K562 (cell line): ENCODE results near the gene NAA80. TPM values are rescaled to one million over a fixed set of nuclear protein-coding genes. Genes with fewer than 3 reads are reported as not detected.

Source experiments
- CREB1 ChIP-seq, 2 experiments: sonication (generic) in 1 of 2; formaldehyde crosslinking in 1 of 2; IDR thresholded peaks; 2 replicates each; pipeline versions ENCODE4 v1.6.1 to v1.8.0; 2012 to 2022; ENCODE audit warnings: inconsistent platforms in 1 of 2, mild to moderate bottlenecking in 1 of 2, missing genetic modification reagents in 1 of 2, moderate library complexity in 1 of 2
- E2F6 ChIP-seq, 2 experiments: IDR thresholded peaks; 2 replicates each; pipeline ENCODE4 v1.6.1; 2011; ENCODE audit warnings: borderline replicate concordance in 1 of 2, control low read depth in 1 of 2, low read depth in 1 of 2, low read length in 1 of 2, mild to moderate bottlenecking in 1 of 2, mixed read lengths in 1 of 2, moderate library complexity in 1 of 2; ENCODE audit not compliant: insufficient read depth in 1 of 2, insufficient read length in 1 of 2, poor library complexity in 1 of 2, severe bottlenecking in 1 of 2; ENCODE audit errors: extremely low read depth in 1 of 2
- ETV6 ChIP-seq, 3 experiments: fragments of 150-350 bp in 1 of 3; sonication (generic) in 1 of 3; formaldehyde crosslinking in 1 of 3; IDR thresholded peaks; 2 replicates each; pipeline versions ENCODE4 v1.6.1 to v1.8.0; 2014 to 2022; ENCODE audit warnings: borderline replicate concordance in 2 of 3, low read depth in 2 of 3, antibody characterized with exemption in 1 of 3, low read length in 1 of 3, mild to moderate bottlenecking in 1 of 3, missing genetic modification reagents in 1 of 3
- JUN ChIP-seq, 2 experiments: sonication (generic) in 1 of 2; formaldehyde crosslinking in 1 of 2; IDR thresholded peaks; 2 replicates each; pipeline versions ENCODE4 v1.6.1 to v1.8.0; 2012 to 2022; ENCODE audit warnings: borderline replicate concordance in 2 of 2, mild to moderate bottlenecking in 2 of 2, improper control_type of control experiment in 1 of 2, low read depth in 1 of 2, low read length in 1 of 2, missing genetic modification reagents in 1 of 2
- LEF1 ChIP-seq: fragments of 450-650 bp; IDR thresholded peaks from 2 replicates; pipeline ENCODE4 v1.6.1; 2016; ENCODE audit warnings: mild to moderate bottlenecking
- MEF2D ChIP-seq: conservative IDR thresholded peaks from 2 replicates; pipeline ENCODE4 v1.6.1; 2016; ENCODE audit warnings: low read depth, missing genetic modification characterization, missing compliant biosample characterization
- MLX ChIP-seq, 2 experiments: fragments of 450-650 bp in 1 of 2; sonication (generic) in 1 of 2; formaldehyde crosslinking; conservative IDR thresholded peaks; 2 replicates each; pipeline versions ENCODE4 v1.4.0 to v1.8.1; 2020 to 2022; ENCODE audit warnings: mild to moderate bottlenecking in 1 of 2, missing genetic modification reagents in 1 of 2
- POLR2A ChIP-seq: fragments of 450-650 bp; conservative IDR thresholded peaks from 2 replicates; pipeline ENCODE4 v1.6.1; 2016
- PTTG1 ChIP-seq: fragments of 450-650 bp; IDR thresholded peaks from 2 replicates; pipeline ENCODE4 v1.6.1; 2016; ENCODE audit warnings: low read depth, mild to moderate bottlenecking, missing genetic modification characterization, missing compliant biosample characterization
- SMAD3 ChIP-seq: fragments of 450-650 bp; formaldehyde crosslinking; conservative IDR thresholded peaks from 2 replicates; pipeline ENCODE4 v1.4.0; 2020; ENCODE audit warnings: mild to moderate bottlenecking
- SP1 ChIP-seq: sonication (generic); formaldehyde crosslinking; IDR thresholded peaks from 2 replicates; pipeline ENCODE4 v1.8.1; 2022; ENCODE audit warnings: mild to moderate bottlenecking, missing genetic modification reagents
- THAP7 ChIP-seq: fragments of 250-450 bp; sonication (Bioruptor Pico); IDR thresholded peaks from 2 replicates; pipeline ENCODE4 v1.5.0; 2021
- ZBTB34 ChIP-seq: fragments of 250-450 bp; sonication (Bioruptor Pico); IDR thresholded peaks from 2 replicates; pipeline ENCODE4 v1.8.0; 2021; ENCODE audit warnings: mild to moderate bottlenecking, moderate library complexity
- ZNF143 ChIP-seq: sonication (generic); formaldehyde crosslinking; IDR thresholded peaks from 2 replicates; pipeline ENCODE4 v1.9.0; 2022; ENCODE audit warnings: mild to moderate bottlenecking, missing genetic modification reagents
- ZNF224 ChIP-seq: sonication (generic); formaldehyde crosslinking; IDR thresholded peaks from 2 replicates; pipeline ENCODE4 v1.8.0; 2022; ENCODE audit warnings: mild to moderate bottlenecking, missing genetic modification reagents
- ZNF583 ChIP-seq: fragments of 250-450 bp; sonication (Bioruptor Pico); IDR thresholded peaks from 2 replicates; pipeline ENCODE4 v1.4.0; 2020
- polyA plus RNA-seq, 8 experiments: library from polyadenylated mRNA; depleted of rRNA in 4 of 8; stranded (reverse) in 5 of 8; unstranded in 3 of 8; fragments of >200 nt; fragmentation: Nextera tagmentation in 2 of 8; fragmentation: Illumina TruSeq in 1 of 8; extraction: Ambion mirVana in 2 of 8; extraction: Trizol in 1 of 8; gene quantifications; 2 replicates each; pipeline versions ENCODE4 v1.2.1 to v1.2.3, GENCODE V29; 2011 to 2014; ENCODE audit warnings: inconsistent platforms in 1 of 8, missing spikeins in 1 of 8
- total RNA-seq, 7 experiments: library from RNA; depleted of rRNA in 6 of 7; stranded (reverse); fragments of >200 nt in 6 of 7; fragmentation: Illumina TruSeq in 2 of 7; extraction: Trizol in 2 of 7; gene quantifications; 2 replicates each; pipeline versions ENCODE4 v1.2.1 to v1.2.3, GENCODE V29; 2011 to 2021; ENCODE audit warnings: low replicate concordance in 1 of 7
- TF ChIP-seq, protein P1 (sequence below): sonication (generic); formaldehyde crosslinking; IDR thresholded peaks from 2 replicates; pipeline ENCODE4 v1.8.0; 2023; ENCODE audit warnings: mild to moderate bottlenecking, missing genetic modification reagents

NAA80 gene
- total and polyA plus RNA-seq, 9 of the 15 experiments (the other 6 are each of a cell fraction or from before 2014, with no cell fraction given) = 0.82 to 24.0 (median 8.6) TPM

GRCh38 chr3:50299929-50300680 lies 900 bp upstream of the NAA80 start (continued):
- TF ChIP-seq ETV6 (IDR thresholded peaks at IDR 0.05; ENCODE audit: borderline replicate concordance in 1 of 2, low read depth in 2 of 2, low read length in 1 of 2) (no peak), ETV6 (CRISPR knock-in tag; IDR thresholded peaks at IDR 0.05; ENCODE audit: borderline replicate concordance) (0 out of 2 replicates have a peak, but pooled peaks have one; percentile 29), E2F6 (IDR thresholded peaks at IDR 0.05; ENCODE audit: borderline replicate concordance in 1 of 2, extremely low read depth in 1 of 2, insufficient read depth in 1 of 2, insufficient read length in 1 of 2, low read depth in 1 of 2, low read length in 1 of 2, poor library complexity in 1 of 2, severe bottlenecking in 1 of 2) (peak in 1 of 2 experiments; percentile 57), SP1 (CRISPR knock-in tag) (0 out of 2 replicates have a peak, but pooled peaks have one; percentile 10), POLR2A (no peak; the same call in 1 of the 2 replicates), LEF1 (no peak), MLX (CRISPR knock-in tag; conservative IDR thresholded peaks at IDR 0.05) (no peak), ZNF224 (CRISPR knock-in tag) (0 out of 2 replicates have a peak, but pooled peaks have one; percentile 57), CREB1 (IDR thresholded peaks at IDR 0.05) (no peak), CREB1 (CRISPR knock-in tag; IDR thresholded peaks at IDR 0.05) (no peak), THAP7 (CRISPR knock-in tag) (no peak), ZBTB34 (no peak), ZNF143 (CRISPR knock-in tag) (peak; percentile 53; the same call in 1 of the 2 replicates), SMAD3 (no peak), MEF2D (tag) (0 out of 2 replicates have a peak, but pooled peaks have one; percentile 15), JUN (IDR thresholded peaks at IDR 0.05; ENCODE audit: borderline replicate concordance, low read depth, low read length) (no peak), JUN (CRISPR knock-in tag; IDR thresholded peaks at IDR 0.05; ENCODE audit: borderline replicate concordance) (peak; percentile 50; the same call in 1 of the 2 replicates), ZNF583 (no peak), PTTG1 (0 out of 2 replicates have a peak, but pooled peaks have one; percentile 43)
- TF ChIP-seq, protein P1, sequence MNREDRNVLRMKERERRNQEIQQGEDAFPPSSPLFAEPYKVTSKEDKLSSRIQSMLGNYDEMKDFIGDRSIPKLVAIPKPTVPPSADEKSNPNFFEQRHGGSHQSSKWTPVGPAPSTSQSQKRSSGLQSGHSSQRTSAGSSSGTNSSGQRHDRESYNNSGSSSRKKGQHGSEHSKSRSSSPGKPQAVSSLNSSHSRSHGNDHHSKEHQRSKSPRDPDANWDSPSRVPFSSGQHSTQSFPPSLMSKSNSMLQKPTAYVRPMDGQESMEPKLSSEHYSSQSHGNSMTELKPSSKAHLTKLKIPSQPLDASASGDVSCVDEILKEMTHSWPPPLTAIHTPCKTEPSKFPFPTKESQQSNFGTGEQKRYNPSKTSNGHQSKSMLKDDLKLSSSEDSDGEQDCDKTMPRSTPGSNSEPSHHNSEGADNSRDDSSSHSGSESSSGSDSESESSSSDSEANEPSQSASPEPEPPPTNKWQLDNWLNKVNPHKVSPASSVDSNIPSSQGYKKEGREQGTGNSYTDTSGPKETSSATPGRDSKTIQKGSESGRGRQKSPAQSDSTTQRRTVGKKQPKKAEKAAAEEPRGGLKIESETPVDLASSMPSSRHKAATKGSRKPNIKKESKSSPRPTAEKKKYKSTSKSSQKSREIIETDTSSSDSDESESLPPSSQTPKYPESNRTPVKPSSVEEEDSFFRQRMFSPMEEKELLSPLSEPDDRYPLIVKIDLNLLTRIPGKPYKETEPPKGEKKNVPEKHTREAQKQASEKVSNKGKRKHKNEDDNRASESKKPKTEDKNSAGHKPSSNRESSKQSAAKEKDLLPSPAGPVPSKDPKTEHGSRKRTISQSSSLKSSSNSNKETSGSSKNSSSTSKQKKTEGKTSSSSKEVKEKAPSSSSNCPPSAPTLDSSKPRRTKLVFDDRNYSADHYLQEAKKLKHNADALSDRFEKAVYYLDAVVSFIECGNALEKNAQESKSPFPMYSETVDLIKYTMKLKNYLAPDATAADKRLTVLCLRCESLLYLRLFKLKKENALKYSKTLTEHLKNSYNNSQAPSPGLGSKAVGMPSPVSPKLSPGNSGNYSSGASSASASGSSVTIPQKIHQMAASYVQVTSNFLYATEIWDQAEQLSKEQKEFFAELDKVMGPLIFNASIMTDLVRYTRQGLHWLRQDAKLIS (CRISPR knock-in tag) = no peak
